GM21529 (cell line): ENCODE results near the gene SCN1B.
"Not testable (repeated sequence)": the region's sequence is repeated elsewhere in the genome, so short reads cannot be mapped to it uniquely, and the experiment has no call there.

ENCODE experiments used
- ATAC-seq: cut with Tn5 transposase; IDR thresholded peaks from one replicate; pipeline ENCODE4 v1.9.1; 2021; ENCODE audit not compliant: unreplicated experiment

The SCN1B gene

GRCh38 chr19:35030257-35031071, at the start of gene SCN1B:
Gene SCN1B (plus strand): TSS chr19:35030470. CDS start chr19:35030821, 351 bp downstream.
- no peak for ATAC-seq

GRCh38 chr19:34982275-34982674, 48.0 kb upstream of the SCN1B start:
- ATAC-seq: no peak

- no peak for ATAC-seq
These were observed 46.5 kb upstream of the SCN1B start for GRCh38 chr19:34983786-34984185.

- no peak for ATAC-seq
These were observed 46.0 kb upstream of the SCN1B start for GRCh38 chr19:34984287-34984686.

GRCh38 chr19:34985249-34986022, 44.8 kb upstream of the SCN1B start:
- ATAC-seq: no peak

GRCh38 chr19:34988119-34988518, 42.2 kb upstream of the SCN1B start:
- no peak for ATAC-seq

- ATAC-seq: no peak
These were observed 41.0 kb upstream of the SCN1B start for GRCh38 chr19:34989298-34989697.

- no peak for ATAC-seq
These were observed 39.6 kb upstream of the SCN1B start for GRCh38 chr19:34990578-34991192.

GRCh38 chr19:34991542-34992333, 38.5 kb upstream of the SCN1B start:
- no peak for ATAC-seq

GRCh38 chr19:34992582-34992981, 37.7 kb upstream of the SCN1B start:
- not testable (repeated sequence) for ATAC-seq

GRCh38 chr19:34994286-34994642, 36.0 kb upstream of the SCN1B start:
- ATAC-seq: no peak

GRCh38 chr19:34994643-34995541, 35.4 kb upstream of the SCN1B start:
- ATAC-seq: no peak

GRCh38 chr19:34995551-34995950, 34.7 kb upstream of the SCN1B start:
- no peak for ATAC-seq

- ATAC-seq: no peak
These were observed 33.1 kb upstream of the SCN1B start for GRCh38 chr19:34997071-34997617.

GRCh38 chr19:34998224-34998623, 32.0 kb upstream of the SCN1B start:
- ATAC-seq: not testable (repeated sequence)

- no peak for ATAC-seq
These were observed 31.3 kb upstream of the SCN1B start for GRCh38 chr19:34998777-34999497.

GRCh38 chr19:34999498-35000337, 30.6 kb upstream of the SCN1B start, which contains the start of gene GRAMD1A:
Gene GRAMD1A (plus strand): TSS chr19:35000323. CDS start chr19:35000479, 156 bp downstream.
- ATAC-seq: peak; percentile 55

- no peak for ATAC-seq
These were observed 30.0 kb upstream of the SCN1B start for GRCh38 chr19:35000338-35000646.
